MM.1S (cell line): ENCODE results near the gene RANGAP1.

Experiments used
- CTCF ChIP-seq: fragments of 300-600 bp; sonication (generic); IDR thresholded peaks from 2 replicates; pipeline ENCODE4 v1.5.1; 2016; ENCODE audit warnings: antibody characterized with exemption, low read length, mixed read lengths
- EZH2 ChIP-seq: fragments of 300-600 bp; sonication (generic); optimal IDR thresholded peaks from 2 replicates; pipeline ENCODE3; 2017; ENCODE audit warnings: low read depth, mild to moderate bottlenecking, antibody characterized with exemption, low read length, mixed read lengths
- EZH2phosphoT487 ChIP-seq: fragments of 300-600 bp; sonication (generic); IDR thresholded peaks from 2 replicates; pipeline ENCODE4 v1.6.1; 2018; ENCODE audit warnings: antibody characterized with exemption, low read length

GRCh38 chr22:41288245-41288946 lies 2.4 kb upstream of the RANGAP1 start:
- TF ChIP-seq CTCF, result no peak
- no peak for TF ChIP-seq EZH2
- no peak for TF ChIP-seq EZH2phosphoT487
